NCI-H345 (cell line): ENCODE measurements around the gene ZXDC.
A peak's percentile ranks its signal among the peaks of the same experiment; 100 is the strongest.

Source experiments
- DNase-seq: peaks from one replicate; lab custom pipeline; 2025; lab: John Stamatoyannopoulos, UW

The ZXDC gene

DNA sequence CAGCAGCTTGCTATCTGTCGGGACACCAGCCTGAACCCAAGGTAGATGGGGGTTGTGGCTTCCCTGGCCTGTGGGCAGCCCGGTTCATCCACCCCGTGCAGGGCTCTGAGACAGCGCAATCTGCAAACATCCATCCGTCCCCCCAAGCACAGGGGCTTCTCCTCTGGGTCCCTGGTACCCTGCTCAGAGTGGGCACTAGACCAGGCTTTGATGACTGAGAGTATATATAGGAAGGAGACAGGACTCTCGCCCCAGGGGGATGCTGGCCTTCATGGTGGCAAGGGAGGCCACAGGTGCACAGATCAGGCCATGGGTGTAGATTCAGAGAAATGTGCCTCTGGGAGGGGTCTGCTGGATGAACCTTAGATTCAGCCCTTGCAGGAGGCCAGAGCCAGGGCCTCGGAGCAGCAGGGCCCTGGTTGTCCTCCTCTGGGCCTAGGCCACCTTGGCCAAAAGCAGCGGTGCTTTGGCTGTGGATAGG, 40.7 kb downstream of the ZXDC start:
- no peak for DNase-seq

DNA sequence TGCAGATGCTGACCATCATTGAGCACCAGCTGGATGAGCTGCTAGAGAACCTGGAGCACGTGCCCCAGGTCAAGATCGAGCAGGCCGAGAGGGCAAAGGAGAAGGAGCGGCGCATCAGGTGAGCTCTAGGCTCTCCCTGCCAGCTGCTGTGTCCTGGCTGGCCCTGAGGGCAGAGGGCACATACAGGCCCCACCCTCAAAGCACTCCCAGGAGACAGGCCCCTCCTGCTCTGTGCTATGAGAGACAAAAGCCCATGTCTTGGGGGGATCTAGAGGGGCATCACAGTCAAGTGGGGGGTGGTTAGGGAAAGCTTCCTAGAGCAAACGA, 41.5 kb downstream of the ZXDC start:
- DNase-seq, result no peak

DNA sequence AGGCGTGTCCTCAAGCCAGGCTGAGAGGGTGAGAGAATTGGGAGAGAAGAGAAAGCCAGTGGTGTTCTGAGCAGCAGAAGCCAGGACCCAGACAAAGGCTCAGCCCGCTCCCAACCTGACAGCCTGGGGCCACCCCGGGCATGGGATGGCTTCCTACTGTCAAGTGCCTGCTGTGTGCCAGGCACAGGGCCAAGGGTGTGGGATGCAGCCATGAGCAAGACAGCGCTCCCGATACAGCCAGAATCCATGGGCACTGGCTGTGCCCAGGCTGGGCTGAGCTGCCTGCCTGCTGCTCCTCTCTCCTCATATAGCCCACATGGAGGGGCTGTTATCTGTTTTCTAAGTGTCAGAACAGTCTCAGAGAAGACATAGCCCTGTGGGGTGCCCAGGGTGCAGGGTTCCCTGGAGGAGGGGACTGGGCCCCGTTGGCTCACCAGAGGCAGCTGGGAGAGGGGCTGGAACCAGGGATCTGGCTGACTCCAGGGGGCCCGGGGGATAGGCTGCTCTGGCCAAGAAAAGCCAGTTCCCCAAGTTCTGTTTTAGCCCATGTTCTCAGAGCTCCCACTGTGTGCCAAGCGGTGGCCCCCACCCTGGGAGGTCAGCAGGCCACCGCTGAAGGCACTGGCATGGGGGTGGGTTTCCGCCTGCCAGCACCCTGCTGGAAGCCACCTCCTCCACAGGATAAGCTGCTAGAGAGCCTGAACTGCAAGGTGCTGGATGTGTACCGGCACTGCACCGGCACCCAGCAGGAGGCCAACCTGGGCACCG, 42.0 kb downstream of the ZXDC start:
- peak; percentile 89 for DNase-seq

DNA sequence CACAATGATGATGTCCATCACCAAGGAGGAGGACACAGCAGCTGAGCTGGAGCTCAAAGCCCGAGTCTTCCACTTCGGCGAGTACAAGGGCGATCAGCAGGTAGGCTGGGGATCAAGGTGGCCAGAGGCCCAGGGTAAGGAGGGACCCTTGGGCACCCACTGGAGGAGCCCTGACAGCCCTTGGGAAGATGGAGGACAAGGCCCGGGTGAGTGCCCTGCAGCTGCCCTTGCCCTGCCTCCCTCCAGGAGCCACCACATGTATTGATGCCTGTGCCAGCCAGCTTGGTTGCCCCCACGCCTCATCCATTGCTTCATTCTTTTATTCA, 42.6 kb downstream of the ZXDC start:
- DNase-seq, result no peak

DNA sequence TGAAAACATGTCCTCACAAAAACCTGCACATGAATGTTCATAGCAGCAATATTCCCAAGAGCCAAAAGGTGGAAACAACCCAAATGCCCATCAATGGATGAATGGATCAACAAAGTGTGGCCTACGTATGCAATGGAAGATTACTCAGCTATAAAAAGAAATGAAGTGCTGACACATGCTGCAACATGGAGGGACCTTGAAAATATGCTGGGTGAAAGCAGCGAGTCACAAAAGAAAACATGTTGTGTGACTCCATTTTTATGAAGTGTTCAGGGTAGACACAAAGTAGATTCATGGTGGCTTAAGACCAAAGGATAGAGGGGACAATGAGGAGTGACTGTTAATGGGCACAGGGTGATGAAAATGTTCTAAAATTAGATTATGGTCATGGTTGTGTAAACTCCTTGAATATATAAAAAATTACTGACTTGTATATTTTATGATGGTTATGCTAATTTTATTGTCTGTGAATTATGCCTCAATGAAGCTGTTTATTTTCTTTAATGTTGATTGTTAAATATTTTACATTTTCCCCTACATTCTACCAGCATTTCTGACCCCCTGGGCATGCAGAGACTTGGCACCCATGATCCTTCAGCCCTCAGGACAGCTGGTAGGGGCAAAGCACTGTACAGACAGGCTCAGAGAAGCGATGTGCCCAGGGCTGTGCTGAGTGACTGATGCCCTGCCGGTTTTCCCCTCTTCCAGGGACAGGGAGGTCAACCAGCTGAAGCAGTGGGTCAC, 43.2 kb downstream of the ZXDC start:
- DNase-seq, result no peak

DNA sequence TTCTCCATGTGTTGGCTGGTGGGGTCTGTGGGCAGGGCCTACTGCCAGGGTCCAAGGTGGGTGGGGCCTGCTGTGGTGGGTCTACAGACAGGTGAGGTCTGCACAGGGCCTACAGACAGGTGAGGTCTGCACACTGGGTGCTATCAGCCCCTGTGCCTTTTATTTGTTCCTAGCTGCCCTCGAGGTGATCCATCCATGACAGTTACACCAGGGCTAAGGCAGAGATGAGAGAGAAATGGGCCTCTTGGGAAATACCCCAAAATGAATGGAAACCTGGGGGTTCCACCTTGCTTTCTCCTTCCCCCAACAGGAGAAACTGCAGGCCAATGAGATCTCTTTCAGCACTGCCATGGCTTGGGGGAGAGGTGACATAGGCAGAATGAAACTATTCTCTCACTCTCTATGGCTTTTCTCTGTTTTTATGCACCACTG, 44.6 kb downstream of the ZXDC start:
- DNase-seq, result no peak

DNA sequence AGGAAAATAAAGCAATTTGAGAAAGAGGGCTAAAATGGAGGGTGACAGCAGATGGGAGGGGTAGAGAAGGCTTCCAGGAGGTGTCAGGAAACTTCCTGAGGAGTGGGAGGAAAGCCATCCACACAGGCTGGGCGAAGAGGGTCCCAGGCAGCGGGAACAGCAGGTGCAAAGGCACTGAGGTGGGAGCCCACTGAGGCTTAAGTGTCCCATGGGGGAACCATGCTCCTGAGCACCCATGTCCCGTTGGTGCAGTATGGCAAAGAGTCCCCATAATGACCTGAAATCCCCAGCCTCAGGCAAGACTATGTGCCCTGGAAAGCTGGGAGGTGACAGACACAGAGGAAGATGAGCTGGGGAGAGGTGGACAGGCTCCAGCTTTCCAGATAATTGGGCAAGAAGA, 50.9 kb downstream of the ZXDC start:
- DNase-seq, result no peak

DNA sequence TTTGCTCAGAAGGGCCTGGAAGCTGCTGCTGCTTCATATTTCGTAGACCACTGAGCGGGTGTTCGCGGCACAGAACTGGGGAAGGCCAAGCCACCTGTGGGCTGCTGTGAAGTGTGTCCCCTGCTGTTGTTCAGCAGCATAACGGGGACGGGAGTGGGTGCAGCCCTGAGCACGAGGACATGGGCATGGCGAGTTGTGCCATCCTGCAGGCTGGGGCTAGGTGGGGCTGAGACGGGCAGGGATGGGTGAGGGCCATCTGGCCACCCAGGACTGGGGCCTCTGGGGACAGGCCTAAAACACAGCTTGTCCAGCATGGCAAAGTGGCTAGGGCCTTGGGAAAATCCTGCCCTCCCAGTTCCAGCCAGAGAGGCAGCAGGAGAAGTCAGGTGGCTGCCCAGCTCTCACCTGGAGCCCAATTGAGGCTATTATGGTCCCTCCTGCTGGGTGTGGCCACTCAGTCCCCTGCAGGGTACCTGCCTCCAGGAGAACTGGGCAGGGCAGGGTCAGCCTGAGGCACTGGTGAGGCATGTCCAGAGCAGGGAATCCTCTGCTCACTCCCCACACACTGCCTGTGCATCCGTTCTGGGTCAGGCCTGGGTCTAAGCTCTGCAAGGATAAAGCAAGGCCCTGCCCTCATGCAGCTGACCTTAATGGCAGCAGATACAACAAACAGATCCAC, 51.5 kb downstream of the ZXDC start:
- no peak for DNase-seq

DNA sequence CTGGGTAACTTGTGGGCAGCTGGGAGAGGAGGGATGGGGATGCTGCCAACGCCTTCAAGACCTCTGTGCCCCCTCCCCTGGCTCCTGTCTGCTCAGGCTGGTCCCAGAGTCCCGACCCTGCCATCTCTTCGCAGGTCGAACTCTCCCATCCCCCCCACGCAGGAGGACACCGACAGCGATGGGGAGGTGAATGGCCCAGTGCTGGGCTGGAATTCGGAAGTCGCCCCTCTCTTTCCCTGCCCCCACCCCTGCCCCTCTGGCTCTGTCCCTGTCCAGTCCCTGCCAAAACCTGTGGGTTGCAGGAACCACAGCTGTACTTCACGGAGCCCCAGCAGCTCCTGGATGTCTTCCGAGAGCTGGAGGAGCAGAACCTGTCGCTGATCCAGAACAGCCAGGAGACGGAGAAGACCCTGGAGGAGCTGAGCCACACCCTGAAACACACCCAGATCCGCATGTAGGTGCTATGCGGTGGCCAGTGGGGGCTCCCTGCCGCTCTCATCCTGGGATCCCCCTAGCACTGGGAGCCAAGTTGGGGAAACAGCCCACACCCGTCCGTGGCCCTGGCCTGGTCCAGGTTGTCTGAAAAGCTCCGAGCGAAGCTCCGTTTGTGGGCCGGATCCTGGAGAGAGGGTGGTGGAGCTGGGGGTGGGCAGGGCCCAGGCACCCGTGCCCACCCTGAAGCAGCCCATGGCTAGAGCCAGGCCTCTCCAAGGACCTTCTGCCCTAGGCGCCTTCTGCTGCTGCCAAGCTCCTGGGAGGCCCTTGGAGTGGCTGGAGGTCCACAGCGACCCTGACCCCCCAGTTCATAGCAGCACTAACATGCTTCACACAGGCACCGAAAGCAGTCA, 52.3 kb downstream of the ZXDC start:
- DNase-seq, result no peak

DNA sequence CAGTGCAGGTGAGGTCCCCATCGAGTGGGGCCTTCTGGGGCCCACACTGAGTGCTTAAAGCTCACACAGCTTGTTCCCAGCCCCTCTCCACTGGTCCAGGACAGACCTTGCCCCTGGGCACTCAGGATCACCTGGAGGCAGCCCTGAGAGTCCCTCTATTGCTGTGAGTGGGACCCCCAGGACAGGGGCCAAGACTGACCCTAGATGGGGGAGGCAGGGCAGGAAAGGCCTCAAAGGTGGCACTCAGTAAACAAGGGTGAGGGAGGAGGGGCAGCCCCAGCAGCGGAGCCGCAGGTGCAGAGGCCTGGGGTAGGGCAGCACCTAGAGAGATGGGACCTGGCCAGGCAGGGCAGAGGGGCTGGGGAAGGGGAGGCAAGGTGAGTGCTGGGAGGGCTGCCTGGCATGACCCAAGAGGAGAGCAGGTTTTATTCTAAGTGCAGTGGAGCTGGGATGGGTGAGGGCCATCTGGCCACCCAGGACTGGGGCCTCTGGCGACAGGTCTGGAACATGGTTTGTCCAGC, 53.1 kb downstream of the ZXDC start:
- no peak for DNase-seq

DNA sequence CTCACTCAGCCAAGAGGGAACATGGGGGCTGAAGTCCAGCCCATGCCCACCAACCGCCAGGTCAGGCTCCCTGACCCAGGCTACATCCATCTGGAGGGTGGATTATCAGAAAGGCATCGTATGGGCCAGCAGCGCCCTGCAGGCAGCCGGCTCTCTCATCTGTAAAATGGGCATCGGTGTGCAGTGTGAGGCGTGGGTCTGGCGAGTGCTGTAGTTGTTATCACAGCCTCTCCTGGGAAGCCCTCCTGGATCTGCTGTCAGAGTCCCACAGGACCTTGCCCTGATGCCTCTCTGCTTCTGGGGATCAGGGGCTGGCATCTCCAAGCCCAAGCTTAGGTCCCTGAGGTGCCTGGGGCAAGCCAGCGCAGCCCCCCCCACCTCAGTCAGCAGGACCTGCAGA, 53.6 kb downstream of the ZXDC start:
- DNase-seq, result no peak

DNA sequence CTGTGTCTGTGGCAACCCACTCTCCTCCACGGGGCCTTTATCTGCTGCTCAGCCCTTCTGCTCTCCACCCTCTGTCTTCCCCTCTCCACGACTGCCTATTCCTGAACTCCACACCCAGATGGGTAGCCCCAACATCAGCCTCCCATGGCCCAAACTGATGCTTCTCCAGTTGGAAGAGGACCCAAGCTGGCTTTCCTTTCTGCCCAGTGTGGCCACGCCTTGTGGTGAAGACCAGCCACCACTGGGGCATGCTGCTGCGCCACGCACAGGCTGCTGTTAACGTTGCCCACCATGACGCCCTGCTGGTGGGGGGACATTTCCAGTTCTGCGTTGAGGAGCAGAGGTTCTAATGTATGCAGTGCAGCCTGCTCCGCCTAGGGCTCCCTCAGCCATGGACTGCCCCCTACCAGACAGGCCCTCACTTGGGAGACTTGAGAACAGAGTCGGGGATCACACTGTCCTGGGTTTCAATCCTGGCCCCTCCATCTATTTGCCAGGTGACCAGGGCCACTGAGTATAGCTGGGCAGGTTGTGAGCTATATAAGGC, 54.0 kb downstream of the ZXDC start:
- no peak for DNase-seq

DNA sequence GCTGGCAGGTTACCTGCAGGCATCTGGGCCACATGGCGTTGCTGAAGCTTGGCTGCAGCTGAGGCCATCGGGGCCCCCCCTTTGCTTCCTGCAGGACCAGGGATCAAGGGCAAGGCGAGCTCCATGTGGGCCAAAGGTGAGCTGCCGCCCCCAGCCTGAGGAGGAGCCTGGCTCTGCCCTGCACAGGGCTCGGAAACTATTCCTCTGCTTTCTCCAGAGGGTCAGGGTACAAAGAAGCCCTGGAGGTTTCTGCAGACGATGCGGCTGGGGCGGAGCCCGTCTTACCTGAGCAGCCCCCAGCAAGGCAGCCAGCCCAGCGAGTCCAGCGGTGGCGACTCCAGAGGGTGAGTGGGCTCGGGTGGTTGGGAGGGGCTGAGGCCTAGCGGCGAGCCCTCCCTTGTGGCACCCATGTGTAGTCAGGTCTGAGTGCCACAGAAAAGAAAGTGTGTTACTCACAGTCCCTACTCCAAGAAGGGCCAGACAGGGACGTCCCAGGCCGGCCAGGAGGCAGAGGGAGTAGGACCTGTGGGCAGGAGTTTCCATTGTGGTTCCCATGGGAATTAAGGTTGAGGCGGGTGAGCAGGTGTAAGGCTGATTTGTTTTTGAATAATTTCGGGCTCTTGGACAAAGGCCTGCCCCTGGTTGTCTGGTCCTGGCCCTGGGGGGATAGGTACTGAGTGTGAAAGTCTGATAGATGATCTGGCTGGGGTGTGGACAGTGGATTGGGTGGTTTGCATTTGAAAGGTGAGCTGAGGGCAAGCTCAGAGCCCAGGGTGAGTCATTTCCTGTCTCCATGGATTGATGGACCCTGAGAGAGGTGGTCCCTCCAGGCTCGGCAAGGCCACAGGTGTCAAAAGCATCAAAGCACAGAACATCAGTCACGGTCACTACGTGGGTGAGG, 55.6 kb downstream of the ZXDC start:
- no peak for DNase-seq

DNA sequence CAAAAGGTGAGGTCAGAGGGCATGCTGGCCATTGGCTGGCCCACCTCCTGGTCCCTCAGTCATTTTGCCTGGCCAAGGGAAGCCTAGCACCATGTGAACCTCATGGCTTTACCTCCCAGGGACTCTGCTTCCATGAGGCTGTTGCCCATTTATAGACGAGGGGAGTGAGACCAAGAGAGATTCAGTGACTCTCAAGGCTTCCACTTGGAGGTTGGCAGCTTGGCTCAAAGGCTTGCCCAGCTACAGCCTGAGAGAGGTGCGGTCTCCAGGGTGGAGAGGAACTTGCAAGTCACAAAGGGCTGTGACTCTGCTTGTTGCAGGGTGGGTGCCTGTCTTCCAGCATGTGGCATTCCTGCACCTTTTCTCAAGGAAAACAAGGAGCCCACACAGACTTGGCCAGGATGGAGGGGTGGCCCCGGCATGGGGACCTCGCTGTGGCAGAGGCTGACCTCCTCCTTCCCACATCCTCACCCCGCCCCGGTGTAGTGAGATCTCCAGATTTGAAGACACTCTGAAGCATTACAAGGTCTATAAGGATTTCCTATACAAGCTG, 56.5 kb downstream of the ZXDC start:
- DNase-seq, result no peak

DNA sequence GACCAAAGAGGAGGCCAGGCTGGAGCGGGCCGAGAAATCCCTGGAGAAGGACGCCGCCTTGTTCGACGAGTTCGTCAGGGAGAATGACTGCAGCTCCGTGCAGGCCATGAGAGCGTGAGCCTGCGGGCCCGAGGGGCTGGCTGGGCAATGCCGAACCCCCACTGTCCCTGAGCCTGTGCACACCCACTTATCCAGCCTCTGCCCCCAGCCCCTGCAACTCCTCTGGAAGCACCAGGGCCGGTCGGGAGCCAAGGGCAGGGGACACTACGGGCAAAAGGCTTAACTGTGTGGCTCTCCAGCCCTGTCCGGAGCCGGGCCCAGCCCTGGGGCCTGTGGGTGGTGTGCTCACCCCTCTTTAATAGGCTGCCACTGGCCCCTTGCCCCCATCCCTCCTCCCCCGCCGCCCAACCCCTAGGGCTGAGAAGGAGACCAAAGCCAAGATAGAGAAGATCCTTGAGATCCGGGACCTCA, 57.0 kb downstream of the ZXDC start:
- no peak for DNase-seq

DNA sequence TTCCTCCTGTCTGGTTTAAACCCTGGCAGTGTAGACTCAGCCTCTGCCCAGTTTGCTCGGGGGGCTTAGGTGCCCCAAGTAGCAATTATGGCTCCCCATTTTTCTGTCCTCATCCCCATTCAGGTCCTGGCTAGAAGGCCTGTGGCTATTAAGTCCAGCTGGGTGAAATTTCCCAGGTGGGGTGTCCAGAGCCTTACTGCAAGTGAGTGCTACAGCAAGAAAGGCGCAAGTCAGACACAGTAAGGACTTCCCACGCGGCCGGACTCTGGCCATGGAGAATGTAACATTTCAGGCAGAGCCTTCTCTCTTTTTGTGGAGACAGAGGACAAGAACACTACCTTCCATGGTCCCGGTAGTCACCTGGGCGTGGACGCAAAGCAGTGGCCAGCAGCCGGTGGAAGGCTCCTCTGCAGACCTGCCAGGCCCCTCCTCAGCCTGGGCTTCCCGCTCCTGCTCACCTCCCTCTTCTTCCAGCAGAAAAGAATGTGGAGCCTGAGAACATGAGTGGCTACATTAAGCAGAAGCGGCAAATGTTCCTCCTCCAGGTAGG, 57.6 kb downstream of the ZXDC start:
- DNase-seq, result no peak

DNA sequence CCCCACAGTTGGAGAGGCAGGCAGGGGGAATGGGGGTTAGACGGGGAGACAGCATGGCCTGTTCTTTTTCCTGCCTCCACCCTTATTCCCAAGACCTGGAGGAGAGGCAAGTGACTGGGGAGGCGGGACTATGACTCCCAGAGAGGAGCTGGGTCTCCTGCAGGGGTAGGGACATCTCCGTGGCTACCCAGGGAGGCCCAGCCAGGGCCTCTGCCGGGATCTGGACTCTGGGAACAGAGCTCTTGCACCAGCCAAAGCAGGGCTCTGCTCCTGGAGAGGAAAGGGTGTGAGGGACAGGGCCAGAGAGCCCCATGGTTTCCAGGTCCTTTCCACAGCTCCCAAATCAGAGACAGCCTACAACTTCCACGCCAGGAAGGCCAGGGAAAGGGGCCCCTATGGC, 58.2 kb downstream of the ZXDC start:
- no peak for DNase-seq

DNA sequence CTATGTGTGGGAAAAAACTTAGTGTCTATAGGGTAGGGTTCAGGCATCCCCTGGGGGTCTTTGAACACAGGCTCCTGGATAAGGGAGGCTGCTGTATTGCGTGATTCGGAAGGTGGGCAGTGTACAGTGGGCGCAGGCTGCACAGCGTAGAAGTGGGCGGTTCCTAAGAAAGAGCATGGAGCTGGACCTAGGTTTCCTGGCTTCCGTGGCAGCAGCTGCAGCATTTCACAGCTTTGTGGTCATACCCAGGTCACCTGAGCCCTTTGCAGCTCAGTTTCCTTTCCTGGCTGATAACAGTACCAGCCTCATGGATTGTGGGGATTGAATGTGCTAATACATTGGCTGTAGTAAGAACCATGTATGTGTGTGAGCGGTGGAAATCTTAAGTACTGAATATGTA, 58.7 kb downstream of the ZXDC start:
- no peak for DNase-seq

DNA sequence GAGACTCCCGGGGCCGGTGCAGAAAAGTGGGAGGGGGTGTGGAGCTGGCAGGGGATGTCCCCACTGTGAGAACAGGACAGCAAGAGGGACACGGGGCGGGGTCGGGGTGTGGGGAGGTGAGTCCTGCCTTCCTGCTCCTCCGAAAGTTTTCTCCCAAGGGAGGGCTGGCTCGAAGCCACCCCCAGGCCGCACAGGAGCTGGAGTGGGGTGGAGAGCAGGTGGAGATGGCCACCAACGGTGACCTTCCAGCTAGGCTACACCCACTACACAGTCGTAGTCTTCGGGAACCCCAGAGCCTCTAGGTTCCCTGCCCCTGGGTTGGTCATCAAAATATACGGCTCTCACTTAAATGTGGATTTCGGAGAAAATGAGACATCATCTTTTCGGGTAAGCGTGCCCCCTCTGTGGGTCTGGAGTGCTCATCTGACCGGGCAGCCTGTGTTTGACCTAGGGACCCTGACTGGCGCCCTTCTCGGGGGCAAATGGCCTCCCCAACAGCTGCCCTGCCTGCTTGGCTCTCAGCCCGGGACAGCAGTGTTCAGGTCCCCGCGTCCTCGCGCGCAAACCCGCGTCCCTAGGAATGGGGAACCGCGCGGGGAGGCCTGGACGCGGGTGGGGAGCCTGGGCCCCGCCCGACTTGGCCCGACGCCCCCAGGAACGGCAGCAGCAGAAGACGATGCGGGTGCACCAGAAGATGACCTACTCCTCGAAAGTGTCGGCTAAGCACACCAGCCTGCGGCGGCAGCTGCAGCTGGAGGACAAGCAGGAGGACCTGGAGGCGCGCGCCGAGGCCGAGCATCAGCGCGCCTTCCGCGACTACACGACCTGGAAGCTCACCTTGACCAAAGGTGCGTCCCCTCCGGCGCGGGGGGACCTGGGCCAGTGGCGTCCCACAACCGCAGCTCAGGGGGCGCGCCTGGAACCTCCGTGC, 59.8 kb downstream of the ZXDC start:
- no peak for DNase-seq
